Hematopoietic multipotent progenitor cell treated with erythropoietin and hydrocortisone succinate and interleukin-3 and kit ligand, for 8 days (in vitro differentiated cells): ENCODE data around the gene ATP8B3.
A peak's percentile ranks its signal among the peaks of the same experiment; 100 is the strongest.

Experiments
- DNase-seq: peaks from one replicate; pipeline ENCODE4 v3.0.0-alpha.2; 2015

ATP8B3 gene

DNA sequence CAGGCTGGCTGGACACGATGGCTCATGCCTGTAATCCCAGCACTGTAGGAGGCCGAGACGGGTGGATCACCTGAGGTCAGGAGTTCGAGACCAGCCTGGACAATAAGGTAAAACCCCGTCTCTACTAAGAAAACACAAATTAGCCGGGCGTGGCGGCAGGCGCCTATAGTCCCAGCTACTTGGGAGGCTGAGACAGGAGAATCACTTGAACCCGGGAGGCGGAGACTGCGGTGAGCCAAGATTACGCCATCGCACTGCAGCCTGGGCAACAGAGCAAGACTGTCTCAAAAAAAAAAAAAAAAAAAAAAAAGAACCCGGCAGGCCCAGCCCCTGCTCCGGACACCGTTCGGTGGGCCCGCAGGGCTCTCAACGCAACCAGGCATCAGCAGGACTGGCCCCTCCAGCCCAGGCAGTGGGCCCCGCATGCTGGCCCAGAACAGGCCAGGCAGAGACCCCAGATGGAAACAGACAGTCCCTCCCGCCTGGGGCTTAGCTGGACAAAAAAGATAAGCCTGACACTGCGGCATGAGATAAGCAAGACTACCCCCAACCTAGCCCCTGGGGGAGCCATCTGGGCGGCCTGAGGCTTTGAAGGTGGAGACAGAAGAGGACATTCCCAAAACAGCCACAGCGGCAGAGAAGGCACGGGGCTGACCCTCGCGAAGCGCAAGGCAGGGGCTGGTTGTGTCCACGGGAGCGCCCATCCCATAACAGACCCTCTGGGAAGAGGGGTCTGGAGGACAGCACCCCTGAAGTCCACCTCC lies 24.6 kb upstream of the ATP8B3 start:
- peak; percentile 96 for DNase-seq

DNA sequence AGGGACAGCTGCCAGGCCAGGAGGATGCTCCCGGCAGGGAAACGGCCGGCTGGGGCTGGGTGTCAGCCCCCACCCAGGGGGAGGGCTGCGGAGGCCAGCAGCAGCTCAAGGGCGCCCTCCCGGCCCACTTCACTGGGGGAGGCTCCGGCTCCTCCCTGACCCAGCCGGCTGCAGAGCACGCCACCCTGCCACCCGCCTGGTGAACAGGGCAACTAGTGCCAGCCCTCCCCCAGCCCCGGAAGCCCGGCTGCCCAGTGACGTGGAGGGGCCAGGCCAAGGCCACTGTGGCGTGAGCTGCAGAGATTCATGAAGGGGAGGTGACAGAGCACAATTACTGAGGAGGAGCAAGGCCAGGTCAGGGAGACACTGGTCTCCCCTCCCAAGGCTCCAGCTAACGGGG lies 21.5 kb upstream of the ATP8B3 start:
- no peak for DNase-seq

DNA sequence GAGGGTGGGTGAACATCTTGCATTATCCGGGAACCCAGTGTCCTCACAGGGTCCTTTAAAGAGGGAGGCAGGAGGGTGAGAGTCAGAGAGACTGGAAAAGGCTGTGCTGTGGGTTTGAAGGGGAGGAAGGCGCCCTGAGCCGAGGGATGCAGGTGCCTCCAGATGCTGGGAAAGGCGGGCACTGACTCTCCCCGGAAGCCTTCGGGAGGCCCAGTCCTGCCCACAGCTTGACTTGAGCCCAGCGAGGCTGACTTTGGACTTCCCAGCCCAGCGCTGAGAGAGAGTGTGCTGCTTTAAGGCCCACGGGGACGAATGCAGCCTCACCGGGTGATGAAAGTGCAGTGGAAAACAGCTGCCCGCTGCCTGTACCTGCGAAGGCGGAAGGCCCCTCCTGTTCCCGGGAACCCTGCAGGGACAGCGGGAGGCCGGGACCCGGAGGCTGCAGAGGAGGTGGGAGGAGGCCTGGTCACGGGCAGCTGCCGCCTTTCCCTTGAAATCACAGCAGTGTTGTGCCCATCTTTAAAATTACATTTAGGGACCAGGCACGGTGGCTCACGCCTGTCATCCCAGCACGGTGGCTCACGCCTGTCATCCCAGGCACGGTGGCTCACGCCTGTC lies 20.1 kb upstream of the ATP8B3 start:
- DNase-seq, result no peak

DNA sequence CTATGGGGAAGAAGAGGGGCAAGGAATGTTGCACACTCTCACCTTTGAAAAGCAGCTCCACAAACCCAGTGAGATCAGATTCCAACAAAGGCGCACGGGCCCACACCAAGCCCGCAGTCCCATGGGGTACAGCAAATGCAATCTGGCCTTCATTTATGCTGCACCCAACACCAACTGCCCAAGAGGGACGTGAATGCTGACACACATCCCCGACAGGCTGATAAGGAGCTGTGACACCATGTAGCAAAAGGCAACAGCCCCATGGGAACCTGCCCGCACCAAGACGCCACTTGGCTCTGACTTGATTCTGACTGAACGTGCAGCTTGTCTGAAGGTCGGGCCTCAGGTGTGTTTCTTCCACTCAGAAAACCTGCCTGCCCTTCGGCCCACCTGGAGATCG lies 18.9 kb upstream of the ATP8B3 start:
- DNase-seq, result no peak

DNA sequence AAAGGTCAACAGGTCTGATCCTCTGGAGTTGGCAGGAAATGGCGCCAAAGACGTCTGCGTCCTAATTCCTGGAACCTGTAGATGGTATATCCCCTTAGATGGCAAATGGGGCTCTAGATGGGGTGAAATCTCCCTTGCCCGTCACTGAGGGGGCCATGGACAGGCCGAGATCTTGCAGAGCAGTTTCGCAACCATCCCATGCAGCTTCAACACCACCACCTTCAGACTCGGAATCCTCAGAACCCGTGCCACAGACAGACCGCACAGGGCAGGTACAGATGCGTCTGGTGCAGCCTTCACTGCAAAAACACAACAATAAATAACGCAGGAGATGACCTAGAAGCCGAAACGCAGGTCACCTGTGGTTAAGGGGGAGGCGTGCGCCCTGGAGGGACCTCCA lies 18.5 kb upstream of the ATP8B3 start:
- no peak for DNase-seq

DNA sequence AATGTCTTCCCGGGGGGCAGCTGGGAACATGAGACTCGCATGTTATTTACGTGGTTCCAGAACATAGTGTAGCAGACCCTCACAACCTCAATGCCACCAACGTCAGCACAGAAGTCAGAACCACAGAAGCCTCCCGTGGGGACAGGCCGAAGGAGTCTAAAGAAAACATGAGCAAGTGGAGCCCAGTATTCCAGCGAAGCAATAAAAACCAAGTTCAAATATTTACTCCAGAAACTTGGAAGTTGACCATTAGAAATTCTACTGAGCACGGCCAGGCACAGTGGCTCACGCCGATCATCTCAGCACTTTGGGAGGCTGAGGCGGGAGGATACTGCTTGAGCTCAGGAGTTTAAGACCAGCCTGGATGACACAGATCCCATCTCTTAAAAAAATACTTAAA lies 17.9 kb upstream of the ATP8B3 start:
- no peak for DNase-seq

DNA sequence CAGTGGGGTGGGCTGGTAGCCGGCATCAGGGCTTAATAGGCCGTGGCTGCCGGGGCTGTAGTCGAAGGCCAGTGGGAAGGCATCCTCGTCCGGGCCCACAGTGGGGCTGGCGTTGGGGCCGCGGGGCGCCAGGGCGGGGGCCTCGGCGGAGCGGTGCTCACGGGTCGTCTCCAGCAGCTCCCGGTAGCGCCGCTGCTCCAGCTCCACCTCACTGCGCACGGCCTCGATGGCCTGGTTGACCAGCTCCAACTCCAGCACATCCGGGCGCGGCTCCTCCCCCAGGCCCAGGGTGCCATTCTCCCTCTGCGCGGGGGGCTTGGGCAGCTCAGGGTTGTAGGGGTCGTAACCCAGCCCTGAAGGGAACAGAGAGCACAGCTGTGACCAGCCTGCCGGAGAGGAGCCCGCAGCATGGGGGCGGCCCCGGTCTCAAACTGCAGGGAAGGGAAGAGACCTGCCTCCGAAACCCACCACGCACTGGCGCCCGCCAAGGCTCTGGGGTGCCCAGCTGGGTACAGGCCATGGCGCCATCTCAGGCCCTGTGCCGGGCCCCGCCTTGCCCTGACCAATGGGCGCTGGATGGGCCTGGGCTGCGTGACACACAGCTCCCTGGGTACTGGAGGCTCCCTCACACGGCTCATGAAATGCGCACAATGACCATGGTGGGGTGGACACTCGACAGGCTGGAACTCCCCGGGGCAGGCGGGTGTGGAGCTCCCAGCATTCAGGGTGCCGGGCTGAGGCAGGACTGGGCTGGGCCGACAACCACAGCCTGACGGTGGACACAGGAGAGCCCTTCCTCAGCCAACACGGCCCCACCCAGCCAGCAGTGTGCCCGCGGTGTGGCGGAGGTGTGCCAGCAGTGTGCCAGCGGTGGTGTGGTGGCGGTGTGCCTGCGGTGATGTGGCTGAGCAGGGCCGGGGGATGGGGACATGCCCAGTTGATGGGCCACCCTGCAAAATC lies 16.5 kb upstream of the ATP8B3 start:
- DNase-seq, result no peak

DNA sequence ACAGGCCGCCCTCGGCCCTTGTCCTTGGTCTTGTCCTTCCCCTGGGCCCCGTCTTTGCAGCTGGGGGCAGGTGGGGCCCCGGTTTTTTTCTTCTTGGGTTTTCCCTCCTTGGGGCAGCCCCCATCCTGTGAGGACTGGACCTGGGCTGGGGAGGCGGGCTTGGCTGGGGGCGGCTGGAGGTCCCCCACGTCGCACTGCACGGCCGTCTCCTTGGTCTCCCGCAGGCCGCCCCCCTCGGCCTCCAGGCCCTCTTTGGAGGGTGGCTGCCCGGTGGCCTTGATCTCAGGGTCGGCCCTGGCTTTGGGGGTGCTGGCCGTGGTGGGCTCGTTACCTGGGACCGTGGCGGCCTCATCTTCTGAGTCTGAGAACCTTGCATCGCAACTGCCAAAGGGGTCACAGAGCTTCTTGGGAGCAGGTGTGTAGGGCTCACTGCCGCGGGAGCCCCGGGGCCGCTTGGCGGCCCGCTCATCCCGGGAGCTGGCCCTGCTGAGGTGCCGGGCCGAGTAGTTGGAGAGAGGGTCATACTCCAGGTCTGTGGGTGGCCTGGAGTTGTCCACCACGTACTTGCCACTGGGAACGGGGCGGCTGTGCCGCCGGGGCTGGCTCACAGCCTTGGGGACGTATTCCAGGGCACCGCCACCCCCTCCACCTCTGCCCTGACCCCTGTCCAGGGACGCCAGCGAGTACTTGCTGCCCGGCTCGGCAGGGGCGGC lies 15.6 kb upstream of the ATP8B3 start:
- no peak for DNase-seq

DNA sequence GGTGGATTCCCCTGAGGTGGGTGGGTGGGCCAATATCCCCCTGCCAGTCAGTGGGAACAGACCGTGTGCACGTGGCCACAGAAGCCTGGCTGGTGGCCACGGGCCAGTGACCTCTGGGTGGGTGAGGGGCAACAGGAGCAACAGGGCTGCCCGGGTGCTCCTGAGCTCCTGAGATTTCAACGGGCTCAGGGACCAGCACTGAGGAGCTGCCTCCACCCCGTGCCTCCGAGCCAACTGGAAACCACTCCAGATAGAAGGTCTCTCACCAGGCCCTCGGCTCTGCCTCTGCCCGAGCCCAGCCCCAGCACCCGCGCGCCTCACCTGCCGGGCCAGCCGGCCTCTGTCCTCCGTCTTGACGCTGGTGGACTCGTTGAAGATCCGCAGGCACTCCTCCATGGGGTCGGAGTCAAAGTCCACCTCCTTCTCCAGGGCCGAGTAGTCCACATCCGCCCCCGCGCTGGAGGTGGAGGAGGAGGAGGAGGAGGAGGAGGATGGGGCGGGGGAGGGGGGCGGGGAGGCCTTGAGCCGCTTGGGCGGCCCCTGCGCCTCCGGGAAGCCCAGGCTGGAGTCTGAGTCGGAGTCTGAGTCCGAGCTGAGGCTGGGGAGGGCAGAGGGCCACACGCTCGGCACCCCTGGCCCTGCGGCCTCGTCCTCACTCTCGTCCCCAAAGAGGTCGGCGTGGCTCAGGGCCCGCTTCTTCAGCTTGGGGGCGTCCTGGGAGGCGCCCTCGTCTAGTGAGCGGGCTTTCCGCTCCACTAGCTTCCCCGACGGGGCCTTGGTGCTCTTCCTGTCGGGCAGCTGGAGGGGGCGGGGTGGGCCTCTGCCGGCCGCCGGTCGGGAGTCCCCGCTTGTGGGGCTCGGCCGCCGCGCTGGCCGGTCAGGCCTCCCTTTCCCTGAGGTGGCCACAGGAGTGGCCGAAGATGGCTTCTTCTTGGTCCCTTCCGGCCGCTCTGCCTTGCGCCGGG lies 14.8 kb upstream of the ATP8B3 start:
- no peak for DNase-seq

DNA sequence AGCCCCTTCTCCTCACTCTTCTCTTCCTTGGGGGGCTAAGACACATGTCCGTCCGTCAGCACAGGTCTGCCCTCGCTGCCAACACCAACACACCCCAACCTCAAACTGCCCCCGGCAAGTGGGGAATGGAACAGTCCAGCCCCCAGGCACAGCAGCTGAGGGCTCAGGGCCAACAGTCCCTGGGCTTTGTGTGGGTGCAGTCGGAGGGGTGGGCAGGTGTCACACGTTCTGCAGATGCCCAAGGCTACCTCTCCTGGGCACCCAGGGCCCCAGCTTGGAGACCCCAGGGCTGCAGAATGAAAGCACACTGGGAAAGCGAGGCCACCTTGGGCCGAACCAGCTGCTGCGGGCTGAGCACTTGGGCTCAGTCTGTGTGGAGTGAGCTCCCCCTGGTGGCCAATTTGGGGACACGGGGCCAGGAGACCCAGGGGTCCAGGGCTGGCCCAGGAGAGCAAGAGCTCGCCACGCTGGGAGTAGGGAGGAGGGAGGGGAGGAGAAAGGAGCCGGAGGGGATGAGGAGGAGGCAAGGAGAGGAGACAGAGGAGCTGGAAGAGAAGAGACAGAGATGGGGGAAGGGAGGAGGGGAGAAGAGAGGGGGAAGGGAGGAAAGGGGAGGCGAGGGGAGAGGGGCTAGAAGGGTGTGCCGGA lies 14.0 kb upstream of the ATP8B3 start:
- peak; percentile 81 for DNase-seq

DNA sequence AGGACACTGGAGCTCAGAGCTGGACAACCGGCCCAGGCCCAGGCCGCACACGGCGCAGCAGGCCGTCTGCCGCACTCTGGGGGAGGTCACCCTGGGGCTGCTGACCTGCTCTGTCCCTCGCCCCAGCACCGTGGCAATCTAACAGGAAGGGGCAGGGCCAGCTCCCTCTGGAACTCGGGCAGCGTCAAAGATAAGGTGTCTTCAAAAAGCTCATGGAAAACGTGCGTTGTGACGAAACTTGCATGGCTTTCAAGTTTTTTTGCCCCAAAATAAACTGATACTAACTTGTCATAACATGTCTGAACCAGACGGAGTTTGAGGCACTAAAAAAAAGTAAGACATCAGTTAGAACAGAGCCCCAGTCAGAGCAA lies 12.2 kb upstream of the ATP8B3 start:
- no peak for DNase-seq

DNA sequence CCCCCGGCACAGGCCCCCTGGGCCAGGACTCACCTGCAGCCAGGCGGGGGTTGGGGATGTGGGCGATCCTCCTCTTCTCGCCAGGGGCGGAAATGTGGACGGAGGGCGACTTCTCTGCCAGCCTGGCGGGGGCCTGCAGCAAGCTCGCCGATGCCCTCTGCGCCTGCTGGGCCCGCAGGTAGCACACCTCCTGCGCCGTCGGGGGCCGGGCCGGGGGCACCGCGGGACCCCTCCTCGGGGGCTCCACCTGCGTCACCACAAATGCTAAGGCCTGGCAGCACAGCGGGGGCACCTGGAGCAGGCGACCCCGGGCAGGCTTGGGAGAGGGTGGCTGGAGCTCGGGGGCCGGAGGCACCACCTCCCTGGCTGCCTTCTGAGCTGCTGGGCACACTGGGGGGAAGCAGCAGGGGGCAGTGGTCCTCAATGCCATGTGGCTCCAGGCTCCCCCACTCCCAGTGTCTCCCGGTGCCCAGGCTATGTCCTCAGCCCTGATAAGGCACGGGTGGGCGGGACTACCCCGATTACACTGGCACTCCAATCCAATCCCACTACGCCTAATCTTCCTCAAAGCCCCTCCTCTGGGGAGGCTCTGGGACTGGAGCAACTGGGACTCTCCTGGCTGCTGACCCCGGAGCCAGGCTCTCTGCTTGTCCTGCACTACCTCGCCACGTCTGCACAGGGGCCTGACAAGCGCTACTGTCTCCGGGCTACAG lies 11.6 kb upstream of the ATP8B3 start:
- DNase-seq, result peak; percentile 34

DNA sequence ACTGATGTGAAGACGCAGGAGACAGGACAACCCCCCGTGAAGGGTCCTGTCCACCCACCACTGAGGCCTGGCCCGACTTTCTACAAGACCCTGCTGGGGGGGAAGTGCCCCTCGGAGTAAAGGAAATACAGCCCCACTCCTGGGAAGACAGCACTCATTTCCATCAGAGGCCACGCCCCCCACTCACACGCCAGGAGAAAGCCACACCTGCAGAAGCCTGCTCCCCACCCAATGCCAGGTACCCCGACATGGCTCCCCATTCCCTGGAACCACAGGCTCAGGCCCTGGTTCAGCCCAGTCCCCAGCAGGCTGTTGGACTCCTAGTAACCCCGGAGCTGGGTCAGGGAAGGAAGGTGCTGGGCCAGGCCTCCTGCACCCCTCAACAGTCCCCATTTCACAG lies 10.9 kb upstream of the ATP8B3 start:
- DNase-seq, result no peak

DNA sequence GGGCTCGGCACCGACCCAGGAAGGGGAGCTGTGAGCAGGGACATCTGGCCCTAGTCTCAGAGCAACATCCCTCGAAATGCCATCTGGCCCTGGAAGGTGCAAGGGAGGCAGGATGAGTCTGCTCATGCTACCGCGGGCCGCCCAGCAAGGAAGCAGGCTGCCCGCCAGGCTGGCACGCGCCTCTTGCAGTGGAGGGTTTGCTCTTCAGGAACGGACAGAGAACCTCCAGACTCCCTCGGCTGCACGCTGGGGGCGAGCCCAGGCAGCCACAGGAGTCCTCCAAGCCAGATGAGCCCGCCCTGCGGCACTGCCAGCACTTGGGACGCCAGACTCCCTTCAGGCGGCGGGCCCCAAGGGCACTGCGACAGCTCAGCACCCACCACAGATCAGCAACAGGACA lies 10.1 kb upstream of the ATP8B3 start:
- DNase-seq, result no peak

DNA sequence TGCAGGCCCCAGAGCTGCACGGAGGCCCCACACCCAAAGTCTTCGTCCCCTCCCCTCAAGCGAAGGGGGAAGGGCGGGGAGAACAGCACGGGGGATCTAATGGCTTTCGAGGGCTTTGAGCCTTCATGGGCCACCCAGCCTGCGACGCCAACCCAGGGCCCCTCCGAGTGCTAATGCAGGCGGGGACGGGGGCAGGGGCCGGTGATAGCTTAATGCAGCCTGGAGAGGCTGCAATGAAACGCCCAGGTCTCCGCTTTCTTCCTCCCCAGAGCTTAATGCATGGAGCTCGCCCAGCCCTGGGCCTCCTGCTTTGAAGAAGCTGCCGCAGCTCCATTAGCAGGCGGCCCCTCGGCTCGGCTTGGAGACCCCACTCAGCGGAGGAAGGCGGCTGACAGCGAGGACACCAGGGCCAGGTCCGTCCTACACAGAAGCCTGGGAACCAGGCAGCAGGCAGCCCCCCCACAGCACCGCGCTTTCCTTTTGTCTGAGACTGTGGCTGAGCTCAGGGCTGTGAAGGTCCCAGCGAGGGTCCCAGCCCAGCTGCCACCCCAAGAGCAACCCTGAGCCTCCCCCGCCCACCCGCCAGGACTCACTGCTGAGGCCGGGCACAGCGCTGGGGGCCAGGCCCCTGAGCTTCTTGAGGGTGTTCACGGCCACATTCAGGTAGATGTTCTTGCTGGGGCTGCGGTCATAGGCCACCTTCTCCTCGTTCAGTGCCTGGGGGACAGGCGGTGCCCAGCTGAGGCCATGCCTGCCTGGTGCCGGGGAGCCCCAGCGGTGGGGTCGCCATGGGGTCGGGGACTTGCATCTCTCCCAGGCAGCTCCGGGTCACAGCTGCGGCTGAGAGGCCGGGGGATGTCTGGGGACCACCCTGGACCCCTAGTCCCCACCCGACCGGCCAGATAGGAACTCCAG lies 7.5 kb upstream of the ATP8B3 start:
- DNase-seq, result no peak

DNA sequence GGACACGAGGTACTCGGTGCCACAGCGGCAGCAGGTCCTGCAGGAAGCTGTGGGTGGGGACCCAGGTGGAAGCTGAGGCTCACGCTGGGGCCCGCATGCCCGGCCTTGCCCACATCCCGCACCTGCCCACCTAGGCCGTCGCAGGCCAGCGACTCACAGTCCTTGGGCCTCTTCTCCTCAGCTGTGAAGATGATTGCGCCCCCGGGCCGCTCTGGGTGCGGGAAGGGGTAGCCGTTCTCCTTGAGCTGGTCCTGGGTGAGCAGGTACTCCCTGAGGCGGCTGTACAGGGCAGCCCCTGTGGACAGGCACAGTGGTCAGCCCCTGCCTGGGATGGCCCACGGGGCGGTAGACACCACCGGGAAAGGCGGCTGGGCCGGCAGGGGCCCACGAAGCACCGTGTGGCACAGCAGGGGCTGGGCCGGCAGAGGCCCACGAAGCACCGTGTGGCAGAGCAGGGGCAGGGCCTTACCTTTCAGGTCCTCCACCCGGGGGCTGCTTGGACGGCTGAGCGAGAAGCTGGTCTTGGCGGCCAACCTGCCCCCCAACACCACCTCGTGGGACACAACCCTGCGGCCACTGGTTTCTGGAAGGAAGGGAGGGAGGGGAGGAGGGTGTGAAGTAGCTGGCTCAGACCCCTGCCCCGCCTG lies 6.6 kb upstream of the ATP8B3 start:
- DNase-seq, result no peak

DNA sequence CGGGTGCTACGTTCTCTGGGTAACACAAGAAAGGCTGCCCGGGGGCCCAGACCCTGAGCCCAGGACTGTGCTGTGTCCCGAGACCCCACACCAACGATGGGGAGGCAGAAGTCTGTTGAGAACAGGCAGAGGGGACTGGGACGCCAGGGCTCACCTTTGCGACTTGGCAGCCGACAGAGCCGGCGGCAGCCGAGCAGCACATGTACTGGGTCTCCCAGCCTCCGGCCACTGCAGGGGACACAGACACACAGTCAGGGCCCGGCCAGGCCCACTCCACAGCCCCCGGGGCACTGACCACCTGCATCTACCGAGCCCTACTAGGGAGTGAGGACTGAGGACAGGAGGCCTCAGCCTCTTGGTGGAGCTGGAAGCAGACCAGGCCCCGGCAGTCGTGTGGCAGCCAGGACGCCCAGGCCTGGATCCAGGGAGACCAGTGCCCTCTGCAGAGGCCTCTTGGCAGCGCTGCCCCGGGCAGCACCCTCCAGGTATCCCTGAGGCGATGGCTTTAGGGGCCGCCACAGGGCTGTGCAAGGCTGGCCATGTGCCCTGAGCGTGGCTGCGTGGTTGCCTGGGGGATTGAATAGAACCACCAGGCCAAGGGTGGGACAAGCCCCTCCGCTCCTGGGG lies 5.6 kb upstream of the ATP8B3 start:
- no peak for DNase-seq

DNA sequence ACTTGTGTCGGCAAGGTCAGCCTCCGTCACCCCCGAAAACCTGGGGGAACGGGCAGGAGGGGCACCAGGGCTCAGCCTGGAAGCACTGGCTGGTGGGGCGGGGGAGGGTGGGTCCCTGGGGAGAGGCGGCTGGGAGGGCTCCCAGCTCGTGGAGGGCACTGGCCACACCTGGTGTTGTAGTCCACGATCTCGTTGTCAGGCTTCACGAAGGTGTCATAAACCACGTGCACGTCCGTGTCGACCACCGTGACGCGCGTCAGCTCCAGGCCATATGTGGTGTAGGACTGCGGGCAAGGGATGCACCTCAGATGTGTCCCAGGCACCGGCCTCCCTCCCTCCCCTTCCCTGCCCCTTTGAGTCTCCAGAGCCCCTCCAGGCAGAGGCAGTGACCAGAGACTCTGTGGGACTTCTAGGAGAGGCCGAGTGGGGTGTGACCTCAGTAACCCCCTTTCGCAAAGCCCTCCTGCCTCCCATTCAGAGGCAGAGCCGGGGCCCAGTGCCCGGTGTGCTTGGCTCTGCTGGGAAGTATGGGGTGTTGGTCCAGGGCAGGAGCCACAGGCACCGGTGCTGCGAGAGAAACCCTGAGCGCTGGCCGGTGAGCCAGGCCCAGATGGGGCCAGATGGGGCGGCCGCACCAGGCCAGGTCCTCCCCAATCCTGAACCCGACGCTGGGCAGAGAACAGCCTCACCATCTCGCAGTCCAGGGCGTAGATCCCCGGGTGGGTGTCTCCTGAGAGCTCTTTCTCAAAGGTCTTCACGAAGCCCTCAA lies 4.6 kb upstream of the ATP8B3 start:
- no peak for DNase-seq
